NCI-H345 treated with DMSO at 0.1 percent for 48 hours (cell line): Measurements from ENCODE around the gene PLXNA4.
A peak's percentile ranks its signal among the peaks of the same experiment; 100 is the strongest.

Experiments
- DNase-seq: peaks from one replicate; lab custom pipeline; 2025; ENCODE audit not compliant: unreplicated experiment; lab: John Stamatoyannopoulos, UW

PLXNA4 gene

GRCh38 chr7:132480534-132480933 is 95.7 kb downstream of the PLXNA4 start:
- DNase-seq: no peak

DNA sequence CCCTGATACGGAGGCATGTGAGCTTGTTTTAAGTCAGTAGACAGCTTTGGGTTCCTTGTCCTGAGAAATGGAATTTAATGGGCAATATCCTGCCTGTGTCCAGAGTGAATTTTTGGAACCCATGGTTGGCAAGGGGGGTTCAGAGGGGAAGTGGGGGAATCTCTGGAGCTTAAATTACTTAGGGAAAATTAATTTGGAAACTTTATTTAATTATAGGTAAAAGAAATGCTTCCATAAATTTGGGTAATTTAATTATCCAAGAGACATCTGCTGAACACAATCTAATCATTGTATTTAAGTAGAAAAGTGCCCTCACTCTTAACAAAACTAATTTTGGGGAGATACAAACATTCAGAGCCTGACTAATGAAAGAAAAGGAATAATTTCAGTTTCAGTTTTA is 99.7 kb downstream of the PLXNA4 start:
- DNase-seq: no peak

- no peak for DNase-seq
These were observed 100.6 kb downstream of the PLXNA4 start for GRCh38 chr7:132475669-132476116.

- no peak for DNase-seq
These were observed 101.1 kb downstream of the PLXNA4 start for GRCh38 chr7:132475037-132475668.

GRCh38 chr7:132472463-132473120 is 103.7 kb downstream of the PLXNA4 start:
- DNase-seq: peak; percentile 18

- no peak for DNase-seq
These were observed 104.8 kb downstream of the PLXNA4 start for GRCh38 chr7:132471515-132471914.

DNA sequence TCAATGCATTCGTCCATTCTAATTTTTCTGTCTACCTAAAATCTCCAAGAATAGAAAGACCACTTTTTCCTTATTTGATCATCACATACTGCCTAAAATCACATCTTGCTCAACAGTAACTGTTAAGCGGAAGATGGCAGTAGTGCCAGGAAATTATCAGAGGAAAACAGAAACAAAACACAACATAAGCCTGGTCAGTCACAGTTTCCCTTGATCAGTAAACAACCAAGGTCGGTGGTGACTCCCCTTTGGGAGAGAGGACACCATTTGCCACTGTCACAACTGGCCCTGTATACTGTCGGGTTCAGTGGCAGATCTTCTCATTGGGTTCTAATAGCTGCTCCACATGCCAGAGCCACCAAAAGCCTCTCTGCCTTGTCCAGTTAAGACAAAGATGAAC is 106.6 kb downstream of the PLXNA4 start:
- DNase-seq: no peak

DNA sequence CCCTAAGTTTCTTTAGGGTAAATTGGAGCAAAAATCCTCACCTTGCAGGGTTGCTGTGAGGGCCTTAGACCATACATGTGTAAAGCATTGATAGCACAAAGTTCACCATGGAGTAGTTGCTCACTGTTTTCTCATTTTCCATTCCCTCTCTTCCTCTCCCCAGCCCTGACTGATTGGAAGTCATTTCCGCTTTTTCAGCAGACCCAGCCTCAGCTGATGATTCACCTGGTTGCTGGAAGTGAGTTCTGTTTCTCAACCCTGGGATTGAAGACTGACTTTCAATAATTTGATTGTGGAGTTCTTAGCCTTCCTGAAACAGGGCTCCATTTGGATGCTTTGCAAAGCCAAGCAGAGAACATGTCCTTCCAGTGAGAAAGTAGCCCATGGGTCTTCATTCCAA is 107.0 kb downstream of the PLXNA4 start:
- no peak for DNase-seq

GRCh38 chr7:132466367-132466766 is 109.9 kb downstream of the PLXNA4 start:
- no peak for DNase-seq

GRCh38 chr7:132465516-132465915 is 110.8 kb downstream of the PLXNA4 start:
- no peak for DNase-seq

- DNase-seq: no peak
These were observed 111.5 kb downstream of the PLXNA4 start for GRCh38 chr7:132464740-132465139.

- DNase-seq: no peak
These were observed 112.3 kb downstream of the PLXNA4 start for GRCh38 chr7:132463922-132464321.

DNA sequence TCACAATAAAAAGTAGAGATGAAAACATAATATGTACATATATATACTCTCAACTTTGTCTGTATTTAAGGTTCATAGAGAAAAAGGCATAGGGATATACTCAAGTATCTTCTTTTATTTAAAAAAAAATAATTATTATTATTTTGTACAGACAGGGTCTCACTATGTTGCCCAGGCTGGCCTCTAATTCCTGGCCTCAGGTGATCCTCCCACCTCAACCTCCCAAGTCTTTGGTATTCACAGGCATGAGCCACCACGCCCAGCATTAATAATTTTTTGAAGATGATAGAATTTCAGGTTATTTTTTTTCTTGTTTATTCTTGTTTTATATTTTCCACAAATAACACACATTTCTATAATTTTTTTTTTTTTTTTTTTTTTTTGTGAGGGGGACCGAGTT is 113.8 kb downstream of the PLXNA4 start:
- no peak for DNase-seq

- no peak for DNase-seq
These were observed 115.2 kb downstream of the PLXNA4 start for GRCh38 chr7:132461032-132461592.

DNA sequence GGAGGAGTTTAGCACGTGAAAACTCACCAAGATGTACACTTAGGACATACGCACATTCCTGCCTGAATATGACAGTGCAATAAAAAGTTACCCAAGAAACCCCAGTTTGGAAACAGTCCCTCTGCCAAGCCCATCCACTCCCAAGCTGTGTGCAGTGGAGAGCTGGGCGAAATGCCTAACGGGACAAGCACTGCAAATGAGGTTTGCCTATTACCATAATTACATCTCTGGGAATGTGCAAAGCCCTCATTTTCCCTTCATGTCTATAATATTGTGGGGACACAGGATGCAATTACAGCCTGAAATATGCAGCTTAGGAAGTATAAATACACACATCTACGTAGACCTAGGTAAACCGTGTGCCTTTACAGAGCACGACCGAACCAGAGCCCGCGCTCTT is 117.5 kb downstream of the PLXNA4 start:
- DNase-seq: no peak

- no peak for DNase-seq
These were observed 118.6 kb downstream of the PLXNA4 start for GRCh38 chr7:132457658-132458057.

- no peak for DNase-seq
These were observed 119.9 kb downstream of the PLXNA4 start for GRCh38 chr7:132456418-132456817.

DNA sequence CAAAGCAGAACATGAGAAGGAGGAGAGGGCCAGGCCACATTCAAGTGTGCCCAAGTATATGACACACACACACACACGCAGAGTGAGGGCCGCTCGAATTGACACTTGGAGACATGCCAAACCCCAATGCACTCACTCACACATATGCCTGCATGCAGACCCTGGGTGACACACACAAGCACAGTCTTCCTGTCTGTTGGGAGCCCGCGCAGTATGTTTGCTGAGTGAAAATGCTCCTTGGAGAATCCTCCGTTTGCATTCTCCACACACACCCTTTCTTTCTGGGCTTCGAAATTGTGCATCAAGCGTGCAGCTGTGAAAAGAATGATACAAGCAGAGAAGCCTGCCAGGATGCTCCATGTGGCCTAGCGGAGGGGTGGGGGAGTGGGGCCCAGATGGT is 120.9 kb downstream of the PLXNA4 start:
- DNase-seq: peak; percentile 70

GRCh38 chr7:132453826-132454225 is 122.4 kb downstream of the PLXNA4 start:
- no peak for DNase-seq

GRCh38 chr7:132451161-132451560 is 125.1 kb downstream of the PLXNA4 start:
- no peak for DNase-seq

DNA sequence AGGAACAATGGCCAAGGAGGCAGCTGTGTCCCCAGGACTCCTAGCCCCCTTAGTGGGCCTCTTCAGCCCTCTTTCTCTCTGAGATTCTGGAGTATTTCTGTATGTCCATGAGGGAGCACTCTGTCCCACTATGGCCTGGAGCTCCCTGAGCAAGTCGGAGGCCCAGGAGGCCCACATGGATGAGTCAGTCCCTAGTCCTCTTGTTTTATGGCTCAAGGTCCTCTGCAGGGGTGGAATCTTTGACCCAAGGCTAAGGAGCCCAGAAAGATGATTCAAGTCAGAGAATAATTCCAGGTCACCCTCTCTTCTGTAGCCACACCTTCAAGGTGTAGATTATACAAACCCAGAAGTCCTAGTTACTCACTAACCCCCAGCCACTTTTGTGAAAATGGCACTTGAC is 125.6 kb downstream of the PLXNA4 start:
- DNase-seq: no peak

GRCh38 chr7:132450188-132450587 is 126.1 kb downstream of the PLXNA4 start:
- DNase-seq: no peak
